NCI-H2196 treated with DMSO at 0.1 percent for 48 hours (cell line): ENCODE measurements around the gene EIPR1.

Experiments used
- DNase-seq: peaks from one replicate; lab custom pipeline; 2025; ENCODE audit not compliant: unreplicated experiment; lab: John Stamatoyannopoulos, UW

Gene EIPR1

GRCh38 chr2:3325458-3326181 is 52.0 kb downstream of the EIPR1 start:
- no peak for DNase-seq

GRCh38 chr2:3324404-3325281 is 53.0 kb downstream of the EIPR1 start:
- no peak for DNase-seq

DNA sequence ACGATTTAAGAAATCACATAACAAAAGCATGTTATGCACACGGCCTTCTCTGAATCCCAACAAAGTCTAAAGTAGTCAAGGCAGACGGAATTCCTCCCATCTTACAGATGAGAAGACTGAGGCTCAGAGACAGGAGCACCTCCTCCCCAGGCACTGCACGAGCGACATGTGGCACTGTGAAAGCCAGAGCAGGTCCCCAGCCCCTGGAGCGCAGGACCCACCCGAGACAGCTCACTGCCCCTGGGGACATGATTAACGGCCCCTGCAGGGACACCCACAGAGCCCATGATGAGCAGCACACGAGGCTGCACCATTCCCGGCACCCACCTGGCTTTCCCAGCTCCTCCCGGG is 53.6 kb downstream of the EIPR1 start:
- DNase-seq = no peak

- no peak for DNase-seq
Measured at GRCh38 chr2:3323360-3324035, 54.1 kb downstream of the EIPR1 start.

DNA sequence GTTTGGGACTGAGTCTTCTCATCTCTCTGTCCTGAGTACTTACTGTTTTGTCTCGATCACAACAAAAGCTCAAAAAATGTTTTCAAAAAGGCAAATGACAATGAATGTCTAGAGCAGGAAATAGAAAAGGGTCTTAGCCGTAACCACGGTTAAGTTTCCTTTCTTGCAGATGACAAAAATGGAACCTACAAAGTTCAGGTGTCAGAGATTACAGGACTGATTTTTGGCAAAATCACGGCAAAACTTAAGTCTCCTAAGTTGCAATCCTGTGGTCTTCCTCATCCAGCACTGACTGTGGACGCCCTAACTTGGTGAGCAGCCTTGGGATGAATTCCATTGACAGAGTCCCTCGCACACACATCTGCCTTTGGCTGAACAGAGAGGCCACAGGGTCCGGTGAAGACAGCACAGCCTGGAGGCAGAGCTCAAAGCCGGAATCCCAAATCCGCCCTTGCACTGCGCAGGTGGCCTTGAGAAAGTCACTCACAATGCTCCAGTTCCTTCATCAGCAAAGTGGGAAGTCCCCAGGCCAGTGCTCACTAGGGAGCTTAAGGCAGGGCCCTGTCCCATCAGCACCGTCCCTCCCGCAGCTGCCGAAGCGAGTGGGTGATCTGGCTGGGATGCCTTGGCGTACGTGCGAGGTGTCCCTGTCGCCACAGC is 55.2 kb downstream of the EIPR1 start:
- DNase-seq = no peak

- no peak for DNase-seq
Measured at GRCh38 chr2:3321825-3322224, 55.8 kb downstream of the EIPR1 start.

GRCh38 chr2:3320910-3321605 is 56.6 kb downstream of the EIPR1 start:
- DNase-seq = no peak

GRCh38 chr2:3319745-3320566 is 57.7 kb downstream of the EIPR1 start:
- no peak for DNase-seq

- DNase-seq = no peak
Measured at GRCh38 chr2:3319134-3319533, 58.5 kb downstream of the EIPR1 start.

- DNase-seq = no peak
Measured at GRCh38 chr2:3317871-3318590, 59.6 kb downstream of the EIPR1 start.

DNA sequence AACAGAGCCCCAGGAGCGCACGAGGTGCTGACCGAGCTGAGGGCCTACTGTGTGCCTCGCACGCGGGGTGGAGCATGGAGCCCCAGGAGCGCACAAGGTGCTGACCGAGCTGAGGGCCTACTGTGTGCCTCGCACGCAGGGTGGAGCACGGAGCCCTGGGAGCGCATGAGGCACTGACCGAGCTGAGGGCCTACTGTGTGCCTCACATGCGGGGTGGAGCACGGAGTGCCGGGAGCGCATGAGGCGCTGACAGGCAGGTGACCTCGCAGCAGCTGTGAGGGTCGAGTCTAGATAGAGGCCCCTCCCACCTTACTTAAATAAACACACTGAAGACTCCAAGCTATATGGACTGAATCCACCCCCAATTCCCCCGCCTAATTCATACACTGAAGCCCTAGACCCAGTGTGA is 60.3 kb downstream of the EIPR1 start:
- no peak for DNase-seq

GRCh38 chr2:3316456-3317276 is 61.0 kb downstream of the EIPR1 start:
- no peak for DNase-seq

GRCh38 chr2:3314626-3315025 is 63.0 kb downstream of the EIPR1 start:
- no peak for DNase-seq

GRCh38 chr2:3313781-3314375 is 63.7 kb downstream of the EIPR1 start:
- DNase-seq = no peak

DNA sequence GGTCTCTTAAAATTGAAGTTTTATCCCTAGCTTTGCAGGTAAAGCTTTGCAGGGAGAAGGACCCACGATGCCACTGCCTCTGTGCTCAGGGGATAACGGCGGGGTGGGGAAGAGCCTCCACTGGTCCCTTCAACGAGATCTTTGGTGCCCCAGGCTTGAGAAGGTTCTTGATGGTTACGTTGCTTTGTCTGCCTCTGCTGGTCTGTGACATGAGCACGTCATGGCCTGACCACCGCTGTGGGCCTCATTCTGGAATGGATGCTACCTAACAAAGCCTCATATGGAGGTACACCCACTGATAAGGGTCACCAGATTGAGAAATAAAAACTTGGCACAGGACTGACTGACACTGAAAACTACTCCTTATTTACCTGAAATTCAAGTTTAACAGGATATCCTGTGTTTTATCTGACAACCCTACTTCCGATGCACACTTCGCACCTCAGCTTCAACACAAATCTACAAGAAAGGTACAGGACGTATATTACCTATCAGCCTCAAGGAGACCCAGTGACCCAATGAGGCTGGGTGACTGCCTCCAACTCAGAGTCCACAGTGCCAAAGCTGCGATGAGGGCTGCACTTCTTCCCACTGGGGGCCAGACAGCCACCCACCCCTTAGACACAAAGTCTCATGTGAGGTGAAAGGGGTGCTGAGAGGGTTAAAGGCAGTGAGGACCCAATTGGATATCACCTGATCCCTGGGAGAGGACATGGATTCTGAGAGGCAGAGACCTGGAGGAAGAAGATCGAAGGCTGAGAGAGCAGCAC is 64.9 kb downstream of the EIPR1 start:
- no peak for DNase-seq

DNA sequence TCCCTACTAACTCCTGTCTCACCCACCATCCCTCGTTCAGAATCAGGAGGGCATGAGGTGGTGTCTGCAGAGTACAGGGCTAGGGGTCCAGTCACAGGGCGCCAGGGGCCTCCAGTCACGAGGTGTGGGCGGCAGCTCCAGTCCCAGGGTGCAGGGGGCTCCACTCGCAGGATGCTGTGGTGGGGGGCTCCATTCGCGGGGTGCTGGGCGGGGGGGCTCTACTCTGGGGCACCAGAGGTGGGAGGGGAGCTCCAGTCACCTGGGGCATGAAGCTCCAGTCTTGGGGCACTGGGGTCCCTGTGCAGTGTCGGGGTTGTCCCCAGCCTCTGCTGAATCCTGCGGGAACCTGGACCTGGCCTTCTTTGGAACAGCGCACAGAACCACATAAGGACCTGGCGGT is 66.0 kb downstream of the EIPR1 start:
- no peak for DNase-seq
